Measurements from ENCODE around the gene FANCC.

The FANCC gene

DNA sequence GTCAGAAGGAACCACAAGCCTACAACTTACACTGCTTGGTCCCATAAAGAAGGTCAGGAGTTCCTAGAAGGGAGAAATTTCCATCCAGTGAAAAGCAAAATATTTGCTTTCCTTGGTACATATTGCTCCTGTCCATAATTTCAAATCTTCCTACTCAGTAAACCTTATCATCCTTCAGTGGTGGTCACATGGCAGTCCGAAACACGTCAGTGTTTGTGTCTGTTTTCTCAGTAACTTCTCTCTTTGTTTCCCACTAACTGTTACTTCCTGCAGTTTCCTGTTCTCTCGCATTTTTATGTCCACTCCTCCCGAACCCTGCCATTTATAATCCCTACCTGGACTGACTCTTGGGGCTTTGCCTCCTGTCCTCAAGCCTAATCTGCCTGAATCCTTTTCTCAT, 129.1 kb downstream of the FANCC start:
- Histone ChIP-seq H3K4me1 (ENCODE audit: control insufficient read depth in 1 of 2, insufficient read depth in 1 of 2, low read depth in 1 of 2, low read length in 1 of 2) (peaks cover 4 to 15% of the 10 kb centered on the region in 2 experiments), H3K9me3 (no peaks in the 10 kb centered on the region), H3K27ac (no peak overlapping the region), H3K36me3 (no peaks in the 10 kb centered on the region), H3K27me3 (no peaks in the 10 kb centered on the region), H3K4me3 (ENCODE audit: low read depth in 1 of 2, low read length in 1 of 2) (no peak overlapping the region)
- TF ChIP-seq, protein P1, sequence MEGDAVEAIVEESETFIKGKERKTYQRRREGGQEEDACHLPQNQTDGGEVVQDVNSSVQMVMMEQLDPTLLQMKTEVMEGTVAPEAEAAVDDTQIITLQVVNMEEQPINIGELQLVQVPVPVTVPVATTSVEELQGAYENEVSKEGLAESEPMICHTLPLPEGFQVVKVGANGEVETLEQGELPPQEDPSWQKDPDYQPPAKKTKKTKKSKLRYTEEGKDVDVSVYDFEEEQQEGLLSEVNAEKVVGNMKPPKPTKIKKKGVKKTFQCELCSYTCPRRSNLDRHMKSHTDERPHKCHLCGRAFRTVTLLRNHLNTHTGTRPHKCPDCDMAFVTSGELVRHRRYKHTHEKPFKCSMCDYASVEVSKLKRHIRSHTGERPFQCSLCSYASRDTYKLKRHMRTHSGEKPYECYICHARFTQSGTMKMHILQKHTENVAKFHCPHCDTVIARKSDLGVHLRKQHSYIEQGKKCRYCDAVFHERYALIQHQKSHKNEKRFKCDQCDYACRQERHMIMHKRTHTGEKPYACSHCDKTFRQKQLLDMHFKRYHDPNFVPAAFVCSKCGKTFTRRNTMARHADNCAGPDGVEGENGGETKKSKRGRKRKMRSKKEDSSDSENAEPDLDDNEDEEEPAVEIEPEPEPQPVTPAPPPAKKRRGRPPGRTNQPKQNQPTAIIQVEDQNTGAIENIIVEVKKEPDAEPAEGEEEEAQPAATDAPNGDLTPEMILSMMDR (IDR thresholded peaks at IDR 0.05): no peak

DNA sequence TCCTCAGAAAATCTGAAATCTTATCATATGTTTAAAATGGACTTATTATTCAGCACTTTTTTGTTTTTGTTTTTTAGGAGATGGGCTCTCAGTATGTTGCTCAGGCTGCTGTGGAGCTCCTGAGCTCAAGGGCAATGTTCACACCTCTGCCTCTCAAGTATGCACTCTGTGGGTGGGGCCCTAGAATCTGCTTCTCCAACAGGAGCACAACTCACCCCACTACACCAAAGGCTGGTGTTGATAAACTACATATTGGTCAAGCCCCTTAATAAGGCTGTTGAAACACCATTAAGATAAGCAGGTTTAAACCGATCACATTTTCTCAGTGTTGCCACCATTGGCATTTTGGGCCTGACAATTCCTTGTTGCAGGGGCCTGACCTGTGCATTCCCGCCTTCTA, 131.6 kb downstream of the FANCC start:
- Histone ChIP-seq H3K27me3 (no peaks in the 10 kb centered on the region), H3K4me3 (ENCODE audit: low read depth in 1 of 2, low read length in 1 of 2) (no peak overlapping the region), H3K36me3 (no peaks in the 10 kb centered on the region), H3K4me1 (ENCODE audit: control insufficient read depth in 1 of 2, insufficient read depth in 1 of 2, low read depth in 1 of 2, low read length in 1 of 2) (peaks cover 4 to 15% of the 10 kb centered on the region in 2 experiments), H3K9me3 (no peaks in the 10 kb centered on the region), H3K27ac (no peak overlapping the region)
- TF ChIP-seq, protein P1 (IDR thresholded peaks at IDR 0.05): no peak

DNA sequence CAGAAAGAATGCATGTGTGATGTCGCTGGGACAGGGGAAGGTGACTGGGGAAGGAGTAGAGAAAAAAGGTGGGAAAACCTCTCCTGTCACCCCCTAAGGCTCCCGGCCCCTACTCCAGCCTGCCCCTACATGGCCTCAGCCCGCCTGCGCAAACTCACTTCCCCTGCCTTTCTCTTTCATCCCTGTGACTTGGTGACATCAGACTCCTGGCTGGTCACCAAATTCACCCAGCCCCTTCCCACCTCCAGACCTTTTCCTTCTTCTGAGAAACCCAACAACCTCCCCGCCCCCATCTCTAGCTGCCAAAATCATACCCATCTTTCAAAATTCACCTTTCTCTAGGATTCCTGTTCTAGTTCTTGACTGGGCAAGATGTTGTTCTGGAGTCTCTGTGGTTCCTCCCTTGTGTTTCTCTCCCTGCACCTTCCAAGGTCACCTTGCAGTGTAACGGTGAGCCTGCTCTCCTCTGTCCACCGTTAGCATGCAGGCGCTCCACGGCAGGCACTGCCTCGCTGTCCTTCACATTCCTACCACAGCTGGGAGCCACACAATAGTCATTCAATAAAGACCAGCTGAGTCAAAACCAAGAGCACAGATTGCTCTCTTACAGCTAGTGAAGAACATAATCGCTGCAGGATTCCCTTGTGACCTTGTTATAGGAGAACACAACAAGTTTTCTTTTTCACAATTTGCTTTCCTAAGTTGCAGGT, 134.5 kb downstream of the FANCC start:
- H3K4me1 ChIP-seq (ENCODE audit: control insufficient read depth in 1 of 2, insufficient read depth in 1 of 2, low read depth in 1 of 2, low read length in 1 of 2): no peaks in the 10 kb centered on the region
- H3K27ac ChIP-seq: no peak overlapping the region
- H3K27me3 ChIP-seq: no peaks in the 10 kb centered on the region
- H3K9me3 ChIP-seq: no peaks in the 10 kb centered on the region
- no peaks in the 10 kb centered on the region for H3K36me3 ChIP-seq
- H3K4me3 ChIP-seq (ENCODE audit: low read depth in 1 of 2, low read length in 1 of 2): no peak overlapping the region
- TF ChIP-seq, protein P1 (IDR thresholded peaks at IDR 0.05): no peak

DNA sequence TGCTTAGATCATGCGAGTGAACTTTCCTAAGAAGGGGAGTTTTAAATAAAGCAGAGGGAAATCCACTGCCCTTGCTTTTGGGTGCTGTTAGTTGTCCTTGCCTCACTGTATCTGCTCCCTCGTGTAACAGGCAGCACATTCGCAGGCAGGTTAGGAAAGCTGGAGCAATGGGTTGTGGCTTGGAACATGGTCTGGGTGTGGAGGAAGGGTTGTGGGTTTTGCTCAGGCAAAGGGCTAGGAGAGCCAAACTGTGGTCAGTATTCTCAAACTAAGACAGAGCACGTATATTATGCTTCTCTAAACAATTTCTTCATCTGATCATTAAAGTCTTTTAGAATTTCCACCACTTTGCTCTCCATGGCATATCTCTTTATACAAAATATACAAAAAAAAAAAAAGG, 135.7 kb downstream of the FANCC start:
- H3K4me1 ChIP-seq (ENCODE audit: control insufficient read depth in 1 of 2, insufficient read depth in 1 of 2, low read depth in 1 of 2, low read length in 1 of 2): no peaks in the 10 kb centered on the region
- H3K27ac ChIP-seq: no peak overlapping the region
- H3K27me3 ChIP-seq: no peaks in the 10 kb centered on the region
- no peaks in the 10 kb centered on the region for H3K36me3 ChIP-seq
- no peak overlapping the region for H3K4me3 ChIP-seq (ENCODE audit: low read depth in 1 of 2, low read length in 1 of 2)
- H3K9me3 ChIP-seq: no peaks in the 10 kb centered on the region
- TF ChIP-seq, protein P1 (IDR thresholded peaks at IDR 0.05): no peak

DNA sequence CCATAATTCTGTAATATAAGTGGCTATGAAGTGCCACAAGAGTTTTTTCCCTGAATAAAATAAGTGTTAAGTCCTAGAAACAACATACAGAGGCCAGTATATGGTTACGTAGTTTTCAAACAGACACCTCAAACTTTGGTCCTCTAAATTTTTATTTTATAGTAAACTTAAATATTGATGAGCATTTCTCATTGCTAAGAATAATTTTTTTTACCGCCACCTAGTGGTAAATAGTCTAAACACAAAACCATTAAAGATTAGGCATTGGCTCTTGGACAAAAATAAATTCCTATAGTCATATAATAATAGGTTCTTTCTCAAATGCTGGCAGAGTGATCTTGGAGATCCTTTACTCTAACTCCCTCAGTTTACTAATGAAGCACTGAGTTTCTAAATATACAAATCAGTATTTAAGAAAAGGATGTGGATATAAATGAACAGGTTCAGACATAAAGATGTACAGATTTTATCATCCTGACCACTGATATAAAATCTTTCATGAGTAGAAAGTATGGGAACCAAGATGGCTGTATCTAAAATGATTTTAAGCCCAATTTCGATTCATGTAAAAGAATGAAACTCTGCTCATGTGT, 136.2 kb downstream of the FANCC start:
- TF ChIP-seq, protein P1 (IDR thresholded peaks at IDR 0.05): no peak
- Histone ChIP-seq H3K4me1 (ENCODE audit: control insufficient read depth in 1 of 2, insufficient read depth in 1 of 2, low read depth in 1 of 2, low read length in 1 of 2) (no peaks in the 10 kb centered on the region), H3K36me3 (no peaks in the 10 kb centered on the region), H3K9me3 (no peaks in the 10 kb centered on the region), H3K27ac (no peak overlapping the region), H3K27me3 (no peaks in the 10 kb centered on the region), H3K4me3 (ENCODE audit: low read depth in 1 of 2, low read length in 1 of 2) (no peak overlapping the region)
